ENCODE data around the gene EFCAB12. TPM values are rescaled to one million over a fixed set of nuclear protein-coding genes. Genes with fewer than 3 reads are reported as not detected.

The EFCAB12 gene
- total and polyA plus RNA-seq, 2 of the 13 experiments (the other 11 are each of a cell fraction or from before 2014, with no cell fraction given), result 0.31 to 2.4 TPM

GRCh38 chr3:129439817-129440617 lies 11.6 kb upstream of the EFCAB12 start, which contains the start of the genes IFT122 and MBD4 (continued):
- peak; percentile 92 for TF ChIP-seq DRAP1 (CRISPR knock-in tag; IDR thresholded peaks at IDR 0.05)
- peak; percentile 87 for TF ChIP-seq SNAPC4 (CRISPR knock-in tag; IDR thresholded peaks at IDR 0.05)
- TF ChIP-seq ZNF784 (CRISPR knock-in tag; IDR thresholded peaks at IDR 0.05; ENCODE audit: borderline replicate concordance), result peak; percentile 64; the same call in 1 of the 2 replicates
- TF ChIP-seq SP5 (CRISPR knock-in tag; IDR thresholded peaks at IDR 0.05; ENCODE audit: borderline replicate concordance, low read depth), result peak; percentile 28; the same call in 1 of the 2 replicates
- peak; percentile 67; the same call in 1 of the 2 replicates for TF ChIP-seq ZNF761 (CRISPR knock-in tag; conservative IDR thresholded peaks at IDR 0.05)
- TF ChIP-seq SPEN (CRISPR knock-in tag; IDR thresholded peaks at IDR 0.05; ENCODE audit: low read depth), result peak; percentile 31; the same call in 1 of the 2 replicates
- peak; percentile 65; the same call in 1 of the 2 replicates for TF ChIP-seq ZNF782 (CRISPR knock-in tag; IDR thresholded peaks at IDR 0.05; ENCODE audit: borderline replicate concordance)
- TF ChIP-seq CBX2 (IDR thresholded peaks at IDR 0.05; ENCODE audit: low read depth, low read length), result no peak
- TF ChIP-seq CBX2 (CRISPR knock-in tag; IDR thresholded peaks at IDR 0.05; ENCODE audit: low read depth), result 0 out of 2 replicates have a peak, but pooled peaks have one; percentile 41
- TF ChIP-seq FOXK1 (CRISPR knock-in tag; IDR thresholded peaks at IDR 0.05; ENCODE audit: borderline replicate concordance, low read depth), result 0 out of 2 replicates have a peak, but pooled peaks have one; percentile 54
- peak; percentile 92 for TF ChIP-seq NFYC (CRISPR knock-in tag; IDR thresholded peaks at IDR 0.05)
- TF ChIP-seq KDM5B (CRISPR knock-in tag; IDR thresholded peaks at IDR 0.05; ENCODE audit: borderline replicate concordance), result peak; percentile 85
- peak; percentile 84 for TF ChIP-seq ATF7-NPFF (CRISPR knock-in tag; IDR thresholded peaks at IDR 0.05; ENCODE audit: low read depth)
- TF ChIP-seq ZNF607 (CRISPR knock-in tag; IDR thresholded peaks at IDR 0.05; ENCODE audit: borderline replicate concordance), result peak; percentile 89; the same call in 1 of the 2 replicates
- TF ChIP-seq ZNF546 (CRISPR knock-in tag; conservative IDR thresholded peaks at IDR 0.05), result peak; percentile 56; the same call in 1 of the 2 replicates
- TF ChIP-seq ZNF337 (CRISPR knock-in tag; IDR thresholded peaks at IDR 0.05; ENCODE audit: borderline replicate concordance, low read depth), result peak; percentile 70
- TF ChIP-seq HNF1B (CRISPR knock-in tag; IDR thresholded peaks at IDR 0.05), result peak; percentile 82; the same call in 1 of the 2 replicates
- peak; percentile 11; the same call in 1 of the 2 replicates for TF ChIP-seq HOMEZ (CRISPR knock-in tag; IDR thresholded peaks at IDR 0.05; ENCODE audit: low read depth)

All from HepG2 (cell line).